Measurements from ENCODE around the gene LETM1. TPM values are rescaled to one million over a fixed set of nuclear protein-coding genes. Genes with fewer than 3 reads are reported as not detected.
A peak's percentile ranks its signal among the peaks of the same experiment; 100 is the strongest.

Gene LETM1
- total and polyA plus RNA-seq, 2 of the 13 experiments (the other 11 are each of a cell fraction or from before 2014, with no cell fraction given): 9.7 to 41.6 TPM

DNA sequence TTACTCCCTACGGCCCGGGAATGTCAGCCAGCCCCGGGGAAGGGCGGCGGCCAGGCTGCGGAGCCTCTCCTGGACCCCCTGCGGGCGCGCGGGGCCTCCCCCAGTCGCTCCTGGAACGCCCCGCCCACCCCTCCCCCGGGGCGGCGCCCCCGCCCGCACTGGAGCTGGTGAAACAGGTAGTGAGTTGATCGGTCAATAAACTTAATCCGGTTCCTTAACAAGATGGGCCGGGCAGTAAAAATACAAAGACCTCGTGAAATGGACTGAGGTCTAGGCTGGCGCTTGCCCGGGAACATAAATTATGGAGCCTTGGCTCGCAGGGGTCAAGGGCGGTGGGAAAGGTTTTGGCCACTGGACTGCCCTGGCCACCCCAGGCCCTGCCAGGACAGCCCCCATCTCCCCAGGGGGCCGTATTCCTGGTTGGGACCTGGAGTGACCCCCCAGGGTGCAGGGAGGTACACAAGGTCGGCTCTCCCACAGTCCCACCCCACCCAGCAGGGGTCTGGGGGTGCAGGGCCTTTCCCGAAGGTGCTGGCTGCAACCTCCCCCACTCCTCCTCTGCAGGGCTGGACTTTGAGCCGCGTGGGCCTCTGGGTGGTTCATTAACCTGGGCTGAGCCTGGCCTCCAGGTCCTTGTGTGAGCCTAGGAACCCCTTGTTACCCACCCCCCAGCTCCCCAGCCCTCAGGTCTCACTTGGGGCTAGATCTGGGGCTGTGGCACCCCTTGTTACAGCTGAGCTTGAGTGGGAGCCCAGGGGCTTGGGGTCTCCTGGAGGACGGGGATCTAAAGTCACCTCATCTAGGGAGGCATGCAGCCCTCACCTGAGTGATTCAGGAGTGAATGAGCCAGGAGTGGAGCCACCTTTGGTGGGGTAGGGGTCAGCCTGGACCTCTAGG, 60.4 kb downstream of the LETM1 start (continued):
- TF ChIP-seq, protein P1, sequence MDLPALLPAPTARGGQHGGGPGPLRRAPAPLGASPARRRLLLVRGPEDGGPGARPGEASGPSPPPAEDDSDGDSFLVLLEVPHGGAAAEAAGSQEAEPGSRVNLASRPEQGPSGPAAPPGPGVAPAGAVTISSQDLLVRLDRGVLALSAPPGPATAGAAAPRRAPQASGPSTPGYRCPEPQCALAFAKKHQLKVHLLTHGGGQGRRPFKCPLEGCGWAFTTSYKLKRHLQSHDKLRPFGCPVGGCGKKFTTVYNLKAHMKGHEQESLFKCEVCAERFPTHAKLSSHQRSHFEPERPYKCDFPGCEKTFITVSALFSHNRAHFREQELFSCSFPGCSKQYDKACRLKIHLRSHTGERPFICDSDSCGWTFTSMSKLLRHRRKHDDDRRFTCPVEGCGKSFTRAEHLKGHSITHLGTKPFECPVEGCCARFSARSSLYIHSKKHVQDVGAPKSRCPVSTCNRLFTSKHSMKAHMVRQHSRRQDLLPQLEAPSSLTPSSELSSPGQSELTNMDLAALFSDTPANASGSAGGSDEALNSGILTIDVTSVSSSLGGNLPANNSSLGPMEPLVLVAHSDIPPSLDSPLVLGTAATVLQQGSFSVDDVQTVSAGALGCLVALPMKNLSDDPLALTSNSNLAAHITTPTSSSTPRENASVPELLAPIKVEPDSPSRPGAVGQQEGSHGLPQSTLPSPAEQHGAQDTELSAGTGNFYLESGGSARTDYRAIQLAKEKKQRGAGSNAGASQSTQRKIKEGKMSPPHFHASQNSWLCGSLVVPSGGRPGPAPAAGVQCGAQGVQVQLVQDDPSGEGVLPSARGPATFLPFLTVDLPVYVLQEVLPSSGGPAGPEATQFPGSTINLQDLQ (CRISPR knock-in tag; IDR thresholded peaks at IDR 0.05): no peak
- peak; percentile 12 for TF ChIP-seq ZNF883 (CRISPR knock-in tag; IDR thresholded peaks at IDR 0.05; ENCODE audit: not compliant biosample characterization)
- no peak for TF ChIP-seq ZMYM3 (CRISPR knock-in tag; IDR thresholded peaks at IDR 0.05)
- peak; percentile 79; the same call in 1 of the 2 replicates for TF ChIP-seq MYC (CRISPR knock-in tag; IDR thresholded peaks at IDR 0.05; ENCODE audit: borderline replicate concordance)
- TF ChIP-seq ZNF570 (CRISPR knock-in tag; IDR thresholded peaks at IDR 0.05; ENCODE audit: borderline replicate concordance): no peak; the same call in 1 of the 2 replicates
- TF ChIP-seq, protein P2, sequence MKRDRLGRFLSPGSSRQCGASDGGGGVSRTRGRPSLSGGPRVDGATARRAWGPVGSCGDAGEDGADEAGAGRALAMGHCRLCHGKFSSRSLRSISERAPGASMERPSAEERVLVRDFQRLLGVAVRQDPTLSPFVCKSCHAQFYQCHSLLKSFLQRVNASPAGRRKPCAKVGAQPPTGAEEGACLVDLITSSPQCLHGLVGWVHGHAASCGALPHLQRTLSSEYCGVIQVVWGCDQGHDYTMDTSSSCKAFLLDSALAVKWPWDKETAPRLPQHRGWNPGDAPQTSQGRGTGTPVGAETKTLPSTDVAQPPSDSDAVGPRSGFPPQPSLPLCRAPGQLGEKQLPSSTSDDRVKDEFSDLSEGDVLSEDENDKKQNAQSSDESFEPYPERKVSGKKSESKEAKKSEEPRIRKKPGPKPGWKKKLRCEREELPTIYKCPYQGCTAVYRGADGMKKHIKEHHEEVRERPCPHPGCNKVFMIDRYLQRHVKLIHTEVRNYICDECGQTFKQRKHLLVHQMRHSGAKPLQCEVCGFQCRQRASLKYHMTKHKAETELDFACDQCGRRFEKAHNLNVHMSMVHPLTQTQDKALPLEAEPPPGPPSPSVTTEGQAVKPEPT (CRISPR knock-in tag; IDR thresholded peaks at IDR 0.05; ENCODE audit: low read depth): 0 out of 2 replicates have a peak, but pooled peaks have one; percentile 66
- TF ChIP-seq ZNF577 (CRISPR knock-in tag; IDR thresholded peaks at IDR 0.05; ENCODE audit: borderline replicate concordance, low read depth): no peak
- no peak for TF ChIP-seq NFE2 (CRISPR knock-in tag; IDR thresholded peaks at IDR 0.05)
- TF ChIP-seq, protein P3, sequence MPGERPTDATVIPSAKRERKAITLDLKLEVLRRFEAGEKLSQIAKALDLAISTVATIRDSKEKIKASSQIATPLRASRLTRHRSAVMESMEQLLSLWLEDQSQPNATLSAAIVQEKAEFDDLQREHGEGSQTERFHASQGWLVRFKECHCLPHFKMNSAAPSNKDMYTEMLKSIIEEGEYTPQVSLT (CRISPR knock-in tag; IDR thresholded peaks at IDR 0.05; ENCODE audit: borderline replicate concordance, low read depth): no peak
- TF ChIP-seq HOXA9 (CRISPR knock-in tag; IDR thresholded peaks at IDR 0.05; ENCODE audit: borderline replicate concordance): no peak
- TF ChIP-seq, protein P4, sequence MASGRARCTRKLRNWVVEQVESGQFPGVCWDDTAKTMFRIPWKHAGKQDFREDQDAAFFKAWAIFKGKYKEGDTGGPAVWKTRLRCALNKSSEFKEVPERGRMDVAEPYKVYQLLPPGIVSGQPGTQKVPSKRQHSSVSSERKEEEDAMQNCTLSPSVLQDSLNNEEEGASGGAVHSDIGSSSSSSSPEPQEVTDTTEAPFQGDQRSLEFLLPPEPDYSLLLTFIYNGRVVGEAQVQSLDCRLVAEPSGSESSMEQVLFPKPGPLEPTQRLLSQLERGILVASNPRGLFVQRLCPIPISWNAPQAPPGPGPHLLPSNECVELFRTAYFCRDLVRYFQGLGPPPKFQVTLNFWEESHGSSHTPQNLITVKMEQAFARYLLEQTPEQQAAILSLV (CRISPR knock-in tag; IDR thresholded peaks at IDR 0.05; ENCODE audit: borderline replicate concordance): no peak
- TF ChIP-seq ZNF567 (CRISPR knock-in tag; IDR thresholded peaks at IDR 0.05; ENCODE audit: borderline replicate concordance): no peak
- TF ChIP-seq, protein P5, sequence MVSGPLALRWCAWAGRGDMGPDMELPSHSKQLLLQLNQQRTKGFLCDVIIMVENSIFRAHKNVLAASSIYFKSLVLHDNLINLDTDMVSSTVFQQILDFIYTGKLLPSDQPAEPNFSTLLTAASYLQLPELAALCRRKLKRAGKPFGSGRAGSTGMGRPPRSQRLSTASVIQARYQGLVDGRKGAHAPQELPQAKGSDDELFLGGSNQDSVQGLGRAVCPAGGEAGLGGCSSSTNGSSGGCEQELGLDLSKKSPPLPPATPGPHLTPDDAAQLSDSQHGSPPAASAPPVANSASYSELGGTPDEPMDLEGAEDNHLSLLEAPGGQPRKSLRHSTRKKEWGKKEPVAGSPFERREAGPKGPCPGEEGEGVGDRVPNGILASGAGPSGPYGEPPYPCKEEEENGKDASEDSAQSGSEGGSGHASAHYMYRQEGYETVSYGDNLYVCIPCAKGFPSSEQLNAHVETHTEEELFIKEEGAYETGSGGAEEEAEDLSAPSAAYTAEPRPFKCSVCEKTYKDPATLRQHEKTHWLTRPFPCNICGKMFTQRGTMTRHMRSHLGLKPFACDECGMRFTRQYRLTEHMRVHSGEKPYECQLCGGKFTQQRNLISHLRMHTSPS (CRISPR knock-in tag; IDR thresholded peaks at IDR 0.05; ENCODE audit: low read depth): peak; percentile 14; the same call in 1 of the 2 replicates
- TF ChIP-seq ZNF768 (CRISPR knock-in tag; IDR thresholded peaks at IDR 0.05): peak; percentile 43; the same call in 1 of the 2 replicates
